GM12878 (cell line): ENCODE results near the gene MN1. TPM values are rescaled to one million over a fixed set of nuclear protein-coding genes. Genes with fewer than 3 reads are reported as not detected.

Experiments used
- ATAC-seq: fragments of 200-7000 bp; cut with Tn5 transposase; 3 replicates; pipeline ENCODE4 v1.9.1; 2020; ENCODE audit warnings: mild to moderate bottlenecking, moderate library complexity
- BruUV-seq: library from RNA; stranded (reverse); fragments of 400-500 nt; replicated peaks from 2 replicates; lab custom pipeline; 2021; lab: Mats Ljungman, UMichigan
- CTCF ChIA-PET: fragments of 300-600 bp; sonication (Branson Sonifier 250); formaldehyde crosslinking; extraction: SDS; loops from one replicate; lab custom pipeline; 2021; ENCODE audit warnings: inconsistent platforms; lab: Yijun Ruan, JAX
- POLR2A ChIA-PET: fragments of 350-600 bp; formaldehyde crosslinking; extraction: SDS; loops from one replicate; lab custom pipeline; 2021; ENCODE audit warnings: inconsistent platforms; lab: Charles Lee
- RAD21 ChIA-PET: fragments of 300-600 bp; sonication (Branson Sonifier 250); formaldehyde crosslinking; loops from one replicate; lab custom pipeline; 2023; ENCODE audit warnings: antibody characterized with exemption; ENCODE audit not compliant: unreplicated experiment; lab: Charles Lee
- SMC1A ChIA-PET: fragments of 300-600 bp; sonication (Branson Sonifier 250); formaldehyde crosslinking; loops from one replicate; lab custom pipeline; 2023; ENCODE audit not compliant: unreplicated experiment, uncharacterized antibody; lab: Charles Lee
- DNase-seq: peaks from one replicate; pipeline ENCODE4 v3.0.0-alpha.2; 2011; ENCODE audit warnings: low read depth, low spot score
- FAIRE-seq: peaks from 3 replicates; lab custom pipeline; 2011; peaks lifted over from hg19 to GRCh38; lab: Jason Lieb, UNC
- H2AFZ ChIP-seq: 2 replicates; pipeline ENCODE4 v1.6.0; 2011; ENCODE audit warnings: low read depth, low read length, control low read depth; ENCODE audit not compliant: control insufficient read depth
- H3K27ac ChIP-seq: 2 replicates; pipeline ENCODE4 v1.5.1; 2011; ENCODE audit warnings: control low read depth; ENCODE audit not compliant: control insufficient read depth, insufficient read depth
- H3K27me3 ChIP-seq, 2 experiments: replicated peaks in 1 of 2; 2 replicates each; pipeline versions ENCODE4 v1.6.0 to v1.6.1; 2011; ENCODE audit warnings: low read length in 1 of 2; ENCODE audit not compliant: control insufficient read depth in 2 of 2, insufficient read depth in 2 of 2
- H3K36me3 ChIP-seq, 2 experiments: 2 replicates each; pipeline ENCODE4 v1.5.1; 2011; ENCODE audit warnings: low read length in 1 of 2; ENCODE audit not compliant: control insufficient read depth in 2 of 2, insufficient read depth in 2 of 2
- H3K4me1 ChIP-seq: 2 replicates; pipeline ENCODE4 v1.6.1; 2011; ENCODE audit warnings: mild to moderate bottlenecking, low read length, moderate library complexity, mixed read lengths; ENCODE audit not compliant: control insufficient read depth, insufficient read depth
- H3K4me2 ChIP-seq: 2 replicates; pipeline ENCODE4 v1.6.0; 2011; ENCODE audit warnings: control low read depth; ENCODE audit not compliant: control insufficient read depth, insufficient read depth
- H3K4me3 ChIP-seq: fragments of 200-600 bp; sonication (generic); 2 replicates; pipeline ENCODE4 v1.5.1; 2016
- H3K79me2 ChIP-seq: 2 replicates; pipeline ENCODE4 v1.6.0; 2011; ENCODE audit warnings: low read length; ENCODE audit not compliant: control insufficient read depth, insufficient read depth
- H3K9ac ChIP-seq: 2 replicates; pipeline ENCODE4 v1.8.0; 2011; ENCODE audit warnings: low read length, control low read depth, mixed read lengths; ENCODE audit not compliant: control insufficient read depth, insufficient read depth
- H3K9me3 ChIP-seq: replicated peaks from 3 replicates; pipeline ENCODE4 v1.5.1; 2011; ENCODE audit warnings: mild to moderate bottlenecking, low read length; ENCODE audit not compliant: control insufficient read depth, insufficient read depth
- H4K20me1 ChIP-seq: 2 replicates; pipeline ENCODE4 v1.6.0; 2011; ENCODE audit not compliant: control insufficient read depth, insufficient read depth
- JUND ChIP-seq: IDR thresholded peaks from 2 replicates; pipeline ENCODE4 v1.6.1; 2012; ENCODE audit warnings: low read depth, mild to moderate bottlenecking, low read length, improper control_type of control experiment, moderate library complexity
- SUPT20H ChIP-seq: IDR thresholded peaks from 2 replicates; pipeline ENCODE4 v1.6.1; 2011; ENCODE audit warnings: low read depth, mild to moderate bottlenecking, low read length, moderate library complexity, borderline replicate concordance; ENCODE audit not compliant: control insufficient read depth
- WGBS: methylation state at CpG from one replicate; pipeline ENCODE4 v1.1.6; 2016; ENCODE audit warnings: low lambda C conversion rate; ENCODE audit not compliant: insufficient replicate concordance, insufficient coverage; ENCODE audit errors: missing lambda C conversion rate; 5-methylcytosine and 5-hydroxymethylcytosine counted together
- in situ Hi-C: fragments of 300-500 bp; cut with MboI; formaldehyde crosslinking; loops from 9 replicates; pipeline ENCODE4 v1.14.3; 2018; ENCODE audit warnings: mixed read lengths
- intact Hi-C: fragments of 100-400 bp; cut with micrococcal nuclease; formaldehyde crosslinking; loops from one replicate; pipeline ENCODE4 v1.14.2; 2022; ENCODE audit not compliant: unreplicated experiment
- polyA plus RNA-seq, 11 experiments: library from polyadenylated mRNA; depleted of rRNA in 4 of 11; unstranded in 6 of 11; stranded (reverse) in 5 of 11; fragments of >200 nt; fragmentation: Nextera tagmentation in 4 of 11; fragmentation: Illumina TruSeq in 1 of 11; extraction: Ambion mirVana in 4 of 11; extraction: Trizol in 1 of 11; gene quantifications; 1 replicate in 1 of 11; 2 replicates in 10 of 11; pipeline versions ENCODE4 v1.2.1 to v1.2.3, GENCODE V29; 2011 to 2016; ENCODE audit warnings: inconsistent platforms in 2 of 11, missing spikeins in 2 of 11, low read depth in 1 of 11
- total RNA-seq, 4 experiments: library from RNA; depleted of rRNA in 3 of 4; stranded (reverse); fragments of >200 nt in 3 of 4; fragmentation: Illumina TruSeq in 1 of 4; extraction: Trizol in 1 of 4; gene quantifications; 2 replicates each; pipeline versions ENCODE4 v1.2.1 to v1.2.3, GENCODE V29; 2013 to 2021
- TF ChIP-seq, protein P1 (sequence below): fragments of 450-650 bp; IDR thresholded peaks from 2 replicates; pipeline ENCODE4 v1.6.1; 2016; ENCODE audit warnings: mild to moderate bottlenecking
- TF ChIP-seq, protein P2 (sequence below): fragments of 450-650 bp; IDR thresholded peaks from 2 replicates; pipeline ENCODE4 v1.6.1; 2017; ENCODE audit warnings: borderline replicate concordance

The MN1 gene
- total and polyA plus RNA-seq, 10 of the 15 experiments (the other 5 are each of a cell fraction or from before 2014, with no cell fraction given) = under 0.01 to 0.24 (median 0.03) TPM; not detected in 3

DNA sequence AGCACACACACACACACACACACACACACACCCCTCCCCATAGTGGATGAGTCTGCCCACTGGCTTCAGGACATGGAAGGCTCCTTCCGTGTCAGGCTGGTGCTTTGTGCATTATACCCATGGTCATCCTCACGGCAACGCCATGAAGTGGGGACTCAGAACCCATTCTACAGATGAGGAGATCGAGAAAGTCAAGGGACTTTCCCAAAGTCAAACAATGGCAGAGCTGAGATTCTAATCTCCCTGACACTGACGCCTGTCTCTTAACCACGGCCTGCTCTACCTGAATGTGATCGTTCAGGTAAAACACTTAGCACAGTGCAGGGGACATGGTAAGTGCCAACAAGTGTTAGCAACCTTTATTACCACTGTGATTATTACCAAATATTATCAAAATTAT is 4.3 kb upstream of the MN1 start:
- H3K36me3 ChIP-seq = no peaks in the 10 kb centered on the region
- BruUV-seq = no TSS peak
- ChIA-PET RAD21 (no interaction called here), POLR2A (no interaction called here), SMC1A (no interaction called here), CTCF (no interaction called here)
- no peak overlapping the region for H2AFZ ChIP-seq
- H3K79me2 ChIP-seq = no peaks in the 10 kb centered on the region
- H3K4me2 ChIP-seq = no peak overlapping the region
- H4K20me1 ChIP-seq = no peaks in the 10 kb centered on the region
- DNase-seq (no peak), FAIRE-seq (no peak), ATAC-seq (peak; percentile 53)
- H3K9me3 ChIP-seq = no peaks in the 10 kb centered on the region
- no peak overlapping the region for H3K27ac ChIP-seq
- H3K4me3 ChIP-seq = no peak overlapping the region
- no peaks in the 10 kb centered on the region for H3K4me1 ChIP-seq
- H3K27me3 ChIP-seq = peaks cover 0 to 3% of the 10 kb centered on the region in 2 experiments; a peak in 3 of 4 replicates
- H3K9ac ChIP-seq = no peak overlapping the region
- TF ChIP-seq SUPT20H = no peak
- TF ChIP-seq, protein P1, sequence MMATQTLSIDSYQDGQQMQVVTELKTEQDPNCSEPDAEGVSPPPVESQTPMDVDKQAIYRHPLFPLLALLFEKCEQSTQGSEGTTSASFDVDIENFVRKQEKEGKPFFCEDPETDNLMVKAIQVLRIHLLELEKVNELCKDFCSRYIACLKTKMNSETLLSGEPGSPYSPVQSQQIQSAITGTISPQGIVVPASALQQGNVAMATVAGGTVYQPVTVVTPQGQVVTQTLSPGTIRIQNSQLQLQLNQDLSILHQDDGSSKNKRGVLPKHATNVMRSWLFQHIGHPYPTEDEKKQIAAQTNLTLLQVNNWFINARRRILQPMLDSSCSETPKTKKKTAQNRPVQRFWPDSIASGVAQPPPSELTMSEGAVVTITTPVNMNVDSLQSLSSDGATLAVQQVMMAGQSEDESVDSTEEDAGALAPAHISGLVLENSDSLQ = no peak
- TF ChIP-seq, protein P2, sequence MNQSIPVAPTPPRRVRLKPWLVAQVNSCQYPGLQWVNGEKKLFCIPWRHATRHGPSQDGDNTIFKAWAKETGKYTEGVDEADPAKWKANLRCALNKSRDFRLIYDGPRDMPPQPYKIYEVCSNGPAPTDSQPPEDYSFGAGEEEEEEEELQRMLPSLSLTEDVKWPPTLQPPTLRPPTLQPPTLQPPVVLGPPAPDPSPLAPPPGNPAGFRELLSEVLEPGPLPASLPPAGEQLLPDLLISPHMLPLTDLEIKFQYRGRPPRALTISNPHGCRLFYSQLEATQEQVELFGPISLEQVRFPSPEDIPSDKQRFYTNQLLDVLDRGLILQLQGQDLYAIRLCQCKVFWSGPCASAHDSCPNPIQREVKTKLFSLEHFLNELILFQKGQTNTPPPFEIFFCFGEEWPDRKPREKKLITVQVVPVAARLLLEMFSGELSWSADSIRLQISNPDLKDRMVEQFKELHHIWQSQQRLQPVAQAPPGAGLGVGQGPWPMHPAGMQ = no peak
- TF ChIP-seq JUND = no peak
- intact Hi-C loops = no loop called here
- 21% methylated on average over 7 of the region's 7 CpGs for WGBS
- in situ Hi-C loops = no loop called here
